ENCODE results near the gene GDF10. TPM values are rescaled to one million over a fixed set of nuclear protein-coding genes. Genes with fewer than 3 reads are reported as not detected.

Gene GDF10
- total and polyA plus RNA-seq, 10 of the 15 experiments (the other 5 are each of a cell fraction or from before 2014, with no cell fraction given): not detected

DNA sequence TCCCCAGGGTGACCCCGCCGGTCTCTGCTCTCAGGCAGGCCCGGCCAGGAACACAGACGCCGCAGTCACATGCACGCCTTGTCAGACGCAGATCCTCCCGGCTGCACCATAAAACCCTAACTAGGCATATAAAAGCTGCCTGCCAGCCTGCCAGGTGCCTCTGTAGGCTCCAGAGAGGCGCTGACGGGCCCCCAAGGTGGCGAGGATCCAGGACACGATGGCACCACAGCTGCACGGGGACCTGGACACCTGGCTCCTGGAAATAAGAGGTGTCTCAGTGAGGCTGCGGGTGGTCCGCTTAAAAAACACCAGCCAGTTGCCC lies 21.9 kb upstream of the GDF10 start:
- CTCF ChIA-PET: no interaction called here

DNA sequence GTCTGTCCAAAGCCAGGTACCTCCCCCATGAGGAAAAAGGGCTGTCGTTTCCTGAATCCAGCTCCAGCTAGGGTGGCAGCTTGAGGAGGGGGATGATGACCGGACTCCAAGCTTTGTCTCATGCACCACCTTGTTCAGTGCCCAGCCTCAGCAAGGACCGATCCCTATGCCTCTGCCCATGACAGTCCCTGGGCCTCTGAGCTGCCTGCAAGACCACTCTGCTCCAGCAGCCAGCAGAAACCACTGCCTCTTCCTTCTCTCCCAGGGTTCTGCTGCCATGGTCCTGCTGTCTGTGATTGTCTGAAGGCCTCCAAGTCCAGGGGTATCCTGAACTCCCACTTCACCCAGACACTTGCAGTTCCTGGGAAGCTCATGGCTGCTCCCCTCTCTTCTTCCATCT lies 21.3 kb upstream of the GDF10 start:
- Histone ChIP-seq H3K4me2 (ENCODE audit: control insufficient read depth, insufficient read depth) (no peak overlapping the region), H2AFZ (ENCODE audit: control insufficient read depth, low read depth, low read length) (no peak overlapping the region), H3K79me2 (ENCODE audit: control insufficient read depth, insufficient read depth, low read length) (no peaks in the 10 kb centered on the region), H4K20me1 (ENCODE audit: control insufficient read depth, insufficient read depth) (no peaks in the 10 kb centered on the region), H3K9ac (ENCODE audit: control insufficient read depth, insufficient read depth, low read length) (no peak overlapping the region), H3K27me3 (replicated peaks in 1 of 2; ENCODE audit: control insufficient read depth in 2 of 2, insufficient read depth in 2 of 2, low read length in 1 of 2) (no peaks in the 10 kb centered on the region; a peak in 1 of 4 replicates), H3K27ac (ENCODE audit: control insufficient read depth, insufficient read depth) (no peak overlapping the region), H3K36me3 (ENCODE audit: control insufficient read depth in 2 of 2, insufficient read depth in 2 of 2, low read length in 1 of 2) (no peaks in the 10 kb centered on the region), H3K9me3 (replicated peaks; ENCODE audit: control insufficient read depth, insufficient read depth, low read length) (no peaks in the 10 kb centered on the region), H3K4me1 (ENCODE audit: control insufficient read depth, insufficient read depth, low read length) (no peaks in the 10 kb centered on the region), H3K4me3 (no peak overlapping the region)
- no TSS peak for BruUV-seq (replicated peaks)
- ChIA-PET RAD21 (ENCODE audit: unreplicated experiment) (no interaction called here), CTCF (interaction anchor here (1.7 kb wide), 1 partner anchor 231 kb away, joined by 4 read pairs; no protein-coding TSS in a partner anchor), POLR2A (no interaction called here), SMC1A (ENCODE audit: uncharacterized antibody, unreplicated experiment) (interaction anchor here (0.9 to 1.6 kb wide), 2 partner anchors 20 to 159 kb away, joined by 3 read pairs; no protein-coding TSS in a partner anchor)
- ATAC-seq: no peak
- no peak for FAIRE-seq
- TF ChIP-seq SUZ12 (IDR thresholded peaks at IDR 0.05; ENCODE audit: unreplicated experiment) (no peak), LARP7 (IDR thresholded peaks at IDR 0.05) (no peak), BRCA1 (IDR thresholded peaks at IDR 0.05; ENCODE audit: low read depth, low read length) (no peak), TCF3 (IDR thresholded peaks at IDR 0.05; ENCODE audit: borderline replicate concordance, insufficient read depth, low read depth, low read length) (no peak), FOXM1 (IDR thresholded peaks at IDR 0.05; ENCODE audit: low read depth, low read length) (no peak), SMARCA5 (IDR thresholded peaks at IDR 0.05) (no peak), NFYB (IDR thresholded peaks at IDR 0.05; ENCODE audit: insufficient read depth, low read depth, low read length) (no peak), SUPT20H (IDR thresholded peaks at IDR 0.05; ENCODE audit: borderline replicate concordance, control insufficient read depth, low read depth, low read length) (no peak), MYB (IDR thresholded peaks at IDR 0.05; ENCODE audit: borderline replicate concordance, low read depth, low read length) (no peak)
- in situ Hi-C loops (cut with MboI) (no loop called here), intact Hi-C loops (cut with micrococcal nuclease; ENCODE audit: unreplicated experiment) (no loop called here)
- no peak for DNase-seq (ENCODE audit: low read depth, low spot score)
- 14% methylated on average over 3 of the region's 3 CpGs for WGBS (ENCODE audit: insufficient coverage, insufficient replicate concordance, low lambda C conversion rate, missing lambda C conversion rate)

More for the DNA sequence above, 21.9 kb upstream of the GDF10 start:
- H3K27me3 ChIP-seq (replicated peaks in 1 of 2; ENCODE audit: control insufficient read depth in 2 of 2, insufficient read depth in 2 of 2, low read length in 1 of 2): no peaks in the 10 kb centered on the region; a peak in 1 of 4 replicates
- no peak overlapping the region for H2AFZ ChIP-seq (ENCODE audit: control insufficient read depth, low read depth, low read length)
- no peak overlapping the region for H3K27ac ChIP-seq (ENCODE audit: control insufficient read depth, insufficient read depth)
- ATAC-seq (no peak), FAIRE-seq (no peak), DNase-seq (ENCODE audit: low read depth, low spot score) (no peak)
- no peaks in the 10 kb centered on the region for H3K9me3 ChIP-seq (replicated peaks; ENCODE audit: control insufficient read depth, insufficient read depth, low read length)
- no peak overlapping the region for H3K4me2 ChIP-seq (ENCODE audit: control insufficient read depth, insufficient read depth)
- in situ Hi-C loops (cut with MboI) (no loop called here), intact Hi-C loops (cut with micrococcal nuclease; ENCODE audit: unreplicated experiment) (no loop called here)
- TF ChIP-seq NR2C1 (IDR thresholded peaks at IDR 0.05) (no peak), CBX3 (IDR thresholded peaks at IDR 0.05; ENCODE audit: borderline replicate concordance, low read depth) (no peak)
- no peak overlapping the region for H3K9ac ChIP-seq (ENCODE audit: control insufficient read depth, insufficient read depth, low read length)
- no peaks in the 10 kb centered on the region for H3K79me2 ChIP-seq (ENCODE audit: control insufficient read depth, insufficient read depth, low read length)
- no peak overlapping the region for H3K4me3 ChIP-seq
- ChIA-PET POLR2A (no interaction called here), RAD21 (ENCODE audit: unreplicated experiment) (no interaction called here), SMC1A (ENCODE audit: uncharacterized antibody, unreplicated experiment) (no interaction called here)
- no TSS peak for BruUV-seq (replicated peaks)
- H3K36me3 ChIP-seq (ENCODE audit: control insufficient read depth in 2 of 2, insufficient read depth in 2 of 2, low read length in 1 of 2): no peaks in the 10 kb centered on the region
- 42% methylated on average over 15 of the region's 15 CpGs for WGBS (ENCODE audit: insufficient coverage, insufficient replicate concordance, low lambda C conversion rate, missing lambda C conversion rate)
- H4K20me1 ChIP-seq (ENCODE audit: control insufficient read depth, insufficient read depth): no peaks in the 10 kb centered on the region
- no peaks in the 10 kb centered on the region for H3K4me1 ChIP-seq (ENCODE audit: control insufficient read depth, insufficient read depth, low read length)
